Glomerular visceral epithelial cell (primary cell): ENCODE data around the gene MNAT1.
A peak's percentile ranks its signal among the peaks of the same experiment; 100 is the strongest.
"Not testable (repeated sequence)": the region's sequence is repeated elsewhere in the genome, so short reads cannot be mapped to it uniquely, and the experiment has no call there.

Experiments
- DNase-seq: peaks from one replicate; pipeline ENCODE4 v3.0.0-alpha.2; 2016; ENCODE audit errors: extremely low spot score

The MNAT1 gene

DNA sequence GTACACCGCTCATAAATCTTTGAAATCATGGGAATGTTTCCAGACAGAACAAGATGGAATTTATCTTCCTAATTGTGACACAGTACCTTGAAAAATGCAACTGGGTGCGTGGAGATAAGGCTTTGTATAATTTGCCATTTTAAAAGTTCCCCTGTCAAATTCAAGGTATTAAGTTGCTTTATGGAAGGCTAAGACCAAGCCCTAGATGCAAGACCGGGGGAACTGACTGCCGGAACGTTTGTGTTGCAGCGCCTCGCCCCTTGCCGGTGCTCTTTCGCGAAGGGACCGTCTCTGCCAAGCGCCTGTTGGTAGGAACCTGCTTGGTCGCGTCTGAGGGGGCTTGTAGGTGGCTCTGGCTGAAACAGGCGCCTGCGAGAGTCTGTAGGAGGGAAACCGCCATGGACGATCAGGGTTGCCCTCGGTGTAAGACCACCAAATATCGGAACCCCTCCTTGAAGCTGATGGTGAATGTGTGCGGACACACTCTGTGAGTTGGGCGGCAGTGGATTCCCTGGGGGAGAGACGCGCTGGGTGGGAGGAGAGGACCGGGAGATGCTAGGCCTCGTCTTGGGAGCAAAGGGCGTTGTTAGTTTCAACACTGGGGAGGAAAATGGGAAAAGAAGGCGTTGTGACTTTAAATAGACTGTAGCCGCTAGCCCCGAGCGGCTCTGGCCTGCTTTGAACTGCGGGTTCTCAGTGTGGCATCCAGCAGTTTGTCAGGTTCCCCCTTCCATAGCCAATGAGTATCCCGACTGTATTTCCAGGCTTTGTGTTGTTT lies at the start of gene MNAT1:
MNAT1 (plus strand) TSS at position 297 of the 778 bp plus-strand sequence; CDS start at position 399, 102 bp downstream.
- peak; percentile 84 for DNase-seq

DNA sequence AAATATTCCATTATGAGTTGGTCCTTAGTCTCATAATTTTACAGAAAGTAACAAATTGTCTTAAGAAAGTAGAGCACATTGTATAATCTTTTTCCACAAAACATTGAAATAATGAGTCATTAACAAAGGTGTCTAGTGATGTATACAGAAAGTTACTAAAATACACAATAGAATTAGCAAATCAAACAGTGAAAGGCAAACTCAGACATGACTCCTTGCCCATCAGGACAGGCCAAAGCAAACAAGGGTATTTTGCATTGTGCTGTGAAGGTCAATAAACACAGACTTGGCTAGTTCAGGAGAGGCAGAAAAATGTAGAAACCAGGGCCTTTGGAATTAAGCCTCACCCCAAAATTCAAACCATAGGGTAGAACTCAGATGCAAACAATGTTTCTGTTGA lies 47.7 kb upstream of the MNAT1 start:
- DNase-seq: no peak

DNA sequence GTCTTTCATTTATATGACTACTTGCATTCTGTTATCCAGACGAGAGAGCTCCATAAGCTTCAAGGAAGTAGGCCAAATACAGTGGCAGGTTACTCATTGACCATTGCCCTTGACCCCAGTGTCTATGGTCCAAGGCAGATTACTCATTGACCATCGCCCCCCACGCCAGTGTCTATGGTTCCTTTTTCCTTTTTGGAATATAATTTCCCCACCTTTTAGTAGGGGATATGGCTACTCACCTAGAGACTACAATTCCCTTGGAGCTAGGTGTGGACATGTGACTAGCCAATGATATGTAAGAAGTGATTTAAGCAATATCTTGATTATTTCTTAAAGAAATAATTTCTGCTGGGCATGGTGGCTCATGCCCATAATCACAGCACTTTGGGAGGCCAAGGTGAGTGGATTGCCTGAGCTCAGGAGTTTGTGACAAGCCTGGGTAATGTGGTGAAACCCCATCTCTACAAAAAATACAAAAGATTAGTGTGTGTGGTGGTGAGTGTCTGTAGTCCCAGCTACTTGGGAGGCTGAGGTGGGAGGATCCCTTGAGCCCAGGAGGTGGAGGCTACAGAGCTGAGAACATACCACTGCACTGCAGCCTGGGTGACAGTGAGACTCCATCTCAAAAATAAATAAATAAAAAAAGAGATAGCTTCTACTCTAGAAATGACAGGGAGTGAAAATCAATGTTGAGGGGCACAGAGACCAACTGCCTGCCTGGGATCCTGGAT lies 43.0 kb upstream of the MNAT1 start:
- no peak for DNase-seq

DNA sequence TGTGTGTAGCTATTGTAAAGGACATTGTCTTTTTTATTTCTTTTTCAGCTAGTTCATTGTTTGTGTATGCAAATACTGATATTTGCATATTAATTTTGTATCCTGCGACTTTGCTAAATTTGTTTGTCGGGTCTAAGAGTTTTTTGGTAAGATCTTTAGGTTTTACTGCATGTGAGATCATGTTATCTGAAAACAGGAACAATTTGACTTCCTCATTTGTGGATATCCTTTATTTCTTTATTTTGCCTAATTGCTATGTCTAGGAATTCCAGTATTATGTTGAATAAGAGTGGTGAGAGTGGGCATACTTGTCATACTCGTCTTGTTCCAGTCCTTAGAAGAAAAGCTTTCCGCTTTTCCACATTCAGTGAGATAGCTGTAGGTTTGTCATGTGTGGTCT lies 39.2 kb upstream of the MNAT1 start:
- DNase-seq: no peak

DNA sequence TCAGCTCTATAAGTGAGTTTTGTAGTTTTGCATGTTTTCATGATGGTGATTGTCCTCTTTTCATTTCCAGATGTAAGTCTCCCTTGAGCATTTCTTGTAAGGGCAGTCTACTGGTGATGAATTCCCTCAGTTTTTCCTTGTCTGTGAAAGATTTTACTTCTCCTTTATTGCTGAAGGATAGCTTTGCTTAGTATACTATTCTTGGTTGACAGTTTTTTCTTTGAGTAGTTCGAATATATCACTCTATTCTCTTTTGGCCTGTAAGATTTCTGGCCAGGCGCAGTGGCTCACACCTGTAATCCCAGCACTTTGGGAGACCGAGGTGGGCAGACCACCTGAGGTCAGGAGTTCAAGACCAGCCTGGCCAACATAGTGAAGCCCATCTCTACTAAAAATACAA lies 34.0 kb upstream of the MNAT1 start:
- DNase-seq: no peak

DNA sequence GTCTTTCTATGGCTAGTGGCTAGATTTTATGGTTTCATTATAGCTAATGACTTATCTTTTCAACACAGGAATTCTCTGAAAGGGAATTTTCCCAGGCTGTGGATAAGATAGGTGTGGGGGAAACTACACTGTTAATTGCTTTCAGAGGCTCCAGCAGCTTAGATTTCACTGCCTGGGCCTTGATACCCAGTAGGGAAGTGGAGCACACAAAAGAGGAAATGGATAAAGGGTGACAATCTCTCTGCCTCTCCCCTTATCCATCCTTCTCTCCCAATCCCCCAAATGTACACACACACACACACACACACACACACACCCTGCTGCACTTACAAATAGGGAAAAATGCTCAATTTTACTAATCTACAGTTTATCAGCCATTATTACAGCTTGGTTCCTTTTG lies 29.5 kb upstream of the MNAT1 start:
- DNase-seq: no peak

DNA sequence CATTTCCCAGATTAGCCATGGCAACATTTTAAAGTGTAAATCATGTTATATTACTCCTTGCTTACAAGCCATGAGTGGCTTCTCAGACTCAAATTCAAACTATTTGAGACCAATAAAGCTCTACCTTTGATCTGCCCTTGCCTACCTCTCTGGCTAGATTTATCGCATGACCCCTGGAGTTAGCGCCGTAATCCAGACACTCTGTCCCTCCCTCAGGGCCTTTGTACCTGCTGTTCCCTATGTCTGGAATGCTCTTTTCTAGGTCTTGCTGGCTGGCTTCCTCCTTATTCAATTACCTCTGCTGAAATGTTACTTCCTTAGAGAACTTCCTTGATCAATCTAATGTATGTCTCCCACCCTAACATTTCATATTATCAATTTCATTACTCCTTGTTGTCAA lies 26.7 kb upstream of the MNAT1 start:
- no peak for DNase-seq

DNA sequence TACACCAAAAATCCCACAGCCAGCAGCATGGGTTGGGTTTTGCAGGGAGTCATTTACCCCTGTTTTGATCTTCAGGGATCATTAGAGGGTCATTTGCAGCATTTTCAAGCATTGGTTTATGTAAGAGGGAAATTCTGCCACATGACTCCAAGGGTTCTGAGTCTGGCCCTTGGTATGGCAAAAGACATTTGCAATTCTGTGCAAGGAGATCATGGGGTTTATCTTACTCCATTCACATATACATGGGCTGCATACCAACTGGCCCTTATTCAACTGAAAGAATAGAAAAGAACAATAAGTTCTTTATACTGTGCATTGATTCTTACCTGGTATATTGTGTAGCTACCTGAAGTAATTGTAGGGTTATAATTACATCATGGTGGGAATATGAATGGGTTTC lies 24.1 kb upstream of the MNAT1 start:
- DNase-seq: no peak

DNA sequence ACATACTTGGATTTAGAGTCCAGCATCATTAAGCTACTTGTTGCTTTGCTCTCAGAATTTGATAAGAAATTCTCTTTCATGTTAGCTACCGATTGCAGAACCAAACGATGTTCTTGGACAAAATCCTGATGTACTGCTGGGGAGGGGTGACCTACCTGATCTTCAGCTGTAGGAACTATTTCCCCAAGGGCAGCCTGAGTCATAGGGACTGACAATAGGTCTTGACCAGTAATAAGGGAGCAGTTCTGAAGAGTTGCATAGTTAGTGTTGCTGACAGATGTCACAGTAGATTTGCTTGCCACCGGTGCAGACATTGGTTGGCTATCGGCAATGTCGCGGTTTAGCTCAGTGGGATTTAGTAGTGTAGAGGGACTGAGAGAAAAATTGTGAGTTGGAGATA lies 21.0 kb upstream of the MNAT1 start:
- DNase-seq: no peak

DNA sequence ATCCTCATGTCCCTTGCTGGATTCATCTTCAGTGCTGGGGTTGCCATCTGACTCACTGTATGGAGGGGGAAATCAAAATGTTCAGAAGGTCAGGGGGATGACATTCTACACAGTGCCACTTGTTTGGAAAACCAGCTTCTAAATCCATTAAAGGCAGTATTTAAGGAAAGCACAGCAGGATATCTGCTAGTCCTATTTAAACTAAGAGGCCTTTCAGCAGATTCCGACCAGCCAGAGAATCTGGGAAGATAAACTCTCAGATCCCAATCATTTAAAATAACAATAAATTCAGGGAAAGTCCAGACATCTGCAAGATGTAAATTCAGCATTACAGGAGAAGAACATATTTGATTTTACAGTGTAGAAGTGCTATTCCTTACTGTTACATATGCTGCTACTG lies 14.2 kb upstream of the MNAT1 start:
- no peak for DNase-seq

DNA sequence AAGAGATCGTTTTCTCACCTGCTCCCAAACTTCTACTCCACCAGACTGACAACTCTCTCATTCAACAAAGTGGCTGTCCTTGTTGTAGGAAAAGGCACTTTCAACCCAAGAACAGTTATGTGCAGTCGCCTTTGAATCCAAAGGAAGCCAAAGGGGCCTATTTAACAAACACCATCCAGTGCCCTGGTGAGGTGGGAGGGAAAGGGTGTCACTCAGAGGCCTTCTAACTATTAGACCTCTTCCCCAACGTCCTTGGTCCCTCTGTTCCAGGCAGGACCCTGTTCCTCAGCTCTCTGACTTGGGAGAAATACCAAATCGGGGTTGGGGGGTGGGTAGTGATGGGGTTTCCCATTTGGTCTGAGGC lies 13.6 kb upstream of the MNAT1 start:
- no peak for DNase-seq

DNA sequence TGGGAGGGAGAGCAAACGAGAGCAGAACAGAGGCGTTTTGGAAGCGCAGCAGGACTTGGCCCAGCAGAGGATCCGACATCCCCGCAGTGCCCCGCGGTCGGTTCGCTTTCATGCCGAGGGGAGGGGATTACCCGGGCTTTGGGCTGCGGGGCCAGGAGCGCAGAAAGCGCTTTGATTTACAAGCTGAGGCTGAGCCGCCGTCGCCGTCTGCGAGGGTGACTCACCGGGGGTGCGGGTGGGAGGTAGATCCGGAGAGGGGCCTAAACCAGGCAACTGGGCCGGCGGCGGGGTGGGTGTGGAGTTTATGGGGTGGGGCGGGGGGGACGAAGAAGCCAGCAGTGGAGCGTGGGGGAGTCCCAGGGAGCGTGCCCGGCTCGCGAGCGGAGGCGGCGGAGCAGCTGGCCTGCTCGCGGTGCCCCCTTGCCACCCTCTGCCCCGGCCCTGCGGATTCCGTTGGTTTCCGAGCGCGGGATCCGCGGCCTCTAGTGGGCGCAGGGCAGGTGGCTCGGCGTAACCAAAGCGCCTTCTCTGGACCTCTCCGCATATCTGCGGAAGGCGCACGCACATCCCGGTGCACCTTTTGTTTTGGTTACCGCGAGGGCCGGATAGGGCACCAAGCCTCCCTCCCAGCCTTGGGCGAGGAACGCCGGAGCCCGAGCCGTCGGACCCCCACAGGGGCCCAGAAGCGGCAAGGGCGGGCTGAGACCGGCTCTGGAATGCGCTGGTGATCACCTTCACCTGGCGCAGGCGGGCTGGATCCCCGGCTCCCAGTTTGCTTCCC lies 13.0 kb upstream of the MNAT1 start:
- DNase-seq: peak; percentile 62

DNA sequence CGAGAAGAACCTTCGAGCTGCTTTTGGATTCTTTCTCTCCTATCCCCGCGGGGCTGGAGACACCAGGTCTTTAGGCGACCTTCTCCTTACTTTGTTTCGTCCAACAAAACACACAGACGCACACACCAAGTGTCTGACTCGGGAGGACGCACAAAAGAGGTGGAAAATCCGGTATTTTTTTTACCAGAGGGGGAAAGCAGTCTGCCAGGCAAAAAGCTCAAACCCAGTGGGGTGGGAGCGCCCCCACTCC lies 12.5 kb upstream of the MNAT1 start:
- no peak for DNase-seq

DNA sequence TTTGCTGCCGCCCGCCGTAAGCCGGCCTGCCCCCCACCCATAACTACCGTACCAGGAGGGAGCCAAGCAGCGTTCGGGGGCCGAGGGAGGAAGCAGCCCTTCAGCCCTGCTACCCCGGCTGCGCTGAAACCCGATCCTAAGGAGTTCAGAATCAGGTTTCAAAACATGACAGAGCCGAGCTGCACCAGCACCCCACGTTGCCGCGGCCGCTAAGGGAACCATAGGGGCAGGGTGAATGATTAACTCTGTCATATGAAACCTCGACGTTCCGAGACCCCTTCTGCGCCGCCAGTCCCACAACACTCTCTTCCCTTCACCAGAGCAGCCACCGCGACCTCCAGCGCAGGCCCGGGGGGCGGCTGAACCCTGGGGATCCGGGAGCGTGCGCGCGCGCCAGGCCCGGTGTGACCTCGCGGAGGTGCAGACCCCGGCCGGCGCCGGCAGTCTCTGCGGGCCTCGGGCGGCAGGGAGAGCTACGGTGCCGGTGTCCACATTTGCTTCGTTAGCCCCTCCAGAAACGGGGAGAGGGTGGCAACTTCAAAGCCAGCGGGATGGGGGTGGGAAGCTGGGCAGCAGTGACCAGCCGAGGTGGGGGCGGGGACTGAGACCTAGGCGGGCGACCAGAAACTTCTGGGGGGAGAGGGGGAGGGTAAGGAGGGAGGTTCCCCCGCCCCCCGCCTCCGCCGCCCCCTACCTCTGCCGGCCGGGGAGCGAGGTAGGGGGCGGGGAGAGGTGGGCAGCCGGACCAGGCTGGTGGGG lies 12.0 kb upstream of the MNAT1 start:
- peak; percentile 76 for DNase-seq

DNA sequence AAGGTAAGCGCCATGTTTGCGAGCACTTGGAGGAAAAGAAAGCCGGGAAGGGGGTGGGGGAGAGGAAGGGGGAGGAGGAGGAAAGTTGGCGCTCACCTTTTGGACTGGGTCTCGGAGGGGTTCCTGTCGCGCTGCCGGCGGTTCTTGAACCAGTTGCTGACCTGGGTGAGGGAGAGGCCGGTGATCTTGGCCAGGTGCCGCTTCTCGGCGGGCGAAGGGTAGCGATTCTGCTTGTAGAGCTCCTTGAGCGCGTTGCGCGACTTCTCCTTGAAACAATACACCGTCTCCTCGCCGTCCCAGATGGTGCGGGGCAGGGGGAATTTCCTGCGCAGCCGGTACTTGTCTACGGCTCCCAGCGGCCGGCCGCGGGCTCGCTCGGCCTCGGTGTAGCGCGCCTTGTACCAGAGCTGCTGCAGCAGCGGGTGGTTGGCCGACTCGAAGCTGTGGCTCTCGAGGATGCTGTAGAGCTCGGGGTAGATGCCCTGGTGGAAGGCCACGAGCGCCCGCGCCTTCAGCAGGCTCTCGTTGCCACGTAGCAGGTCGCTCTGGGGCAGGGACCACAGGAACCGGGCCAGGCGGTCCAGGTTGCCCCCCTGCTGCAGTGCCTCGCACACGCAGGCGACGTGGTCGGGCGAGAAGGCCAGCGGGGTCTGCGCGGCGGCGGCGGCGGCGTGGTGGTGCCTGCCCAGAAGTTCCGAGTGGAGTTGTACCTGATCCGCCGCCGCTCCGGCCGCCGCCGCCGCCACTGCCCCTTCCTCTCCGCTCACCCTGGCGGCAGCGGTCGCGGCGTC lies 11.2 kb upstream of the MNAT1 start:
- peak; percentile 56 for DNase-seq

DNA sequence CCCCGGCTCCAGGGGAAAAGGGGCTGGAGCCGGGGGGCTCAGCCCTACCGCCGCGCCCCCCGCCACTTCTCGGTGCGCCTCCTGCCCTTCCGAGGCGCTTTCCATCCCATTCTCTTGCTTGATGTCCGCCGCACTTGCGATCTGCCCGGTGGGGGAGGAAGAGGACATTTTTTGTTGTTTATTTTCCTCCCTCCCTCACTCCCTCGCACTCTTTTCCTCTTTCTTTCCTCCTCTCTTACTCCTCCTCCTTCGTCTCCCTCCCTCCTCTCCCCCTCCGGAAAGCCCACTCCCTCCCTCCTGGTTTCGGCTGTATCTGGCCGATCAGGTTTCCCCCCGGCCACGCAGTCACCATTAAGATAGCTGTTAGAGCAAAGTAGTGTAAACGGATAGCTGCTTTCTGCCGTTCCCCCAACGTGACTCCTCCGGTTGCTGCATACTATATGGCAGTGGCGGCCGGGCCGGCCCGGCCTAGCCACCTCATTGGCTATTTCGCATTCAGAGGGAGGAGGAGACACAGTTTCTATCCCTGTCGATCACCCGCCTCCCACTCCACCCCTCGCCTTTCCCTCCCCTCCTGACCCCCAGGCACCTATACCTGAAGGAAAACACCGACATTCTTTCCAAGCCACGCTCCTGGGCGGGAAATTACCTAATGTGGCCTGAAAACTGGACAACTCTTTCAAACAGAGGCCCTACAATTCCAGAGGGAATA lies 10.5 kb upstream of the MNAT1 start, which contains the start of gene SIX4:
SIX4 (minus strand) TSS at position 445 of the 712 bp plus-strand sequence; CDS start at position 168, 277 bp downstream.
- DNase-seq: peak; percentile 88

DNA sequence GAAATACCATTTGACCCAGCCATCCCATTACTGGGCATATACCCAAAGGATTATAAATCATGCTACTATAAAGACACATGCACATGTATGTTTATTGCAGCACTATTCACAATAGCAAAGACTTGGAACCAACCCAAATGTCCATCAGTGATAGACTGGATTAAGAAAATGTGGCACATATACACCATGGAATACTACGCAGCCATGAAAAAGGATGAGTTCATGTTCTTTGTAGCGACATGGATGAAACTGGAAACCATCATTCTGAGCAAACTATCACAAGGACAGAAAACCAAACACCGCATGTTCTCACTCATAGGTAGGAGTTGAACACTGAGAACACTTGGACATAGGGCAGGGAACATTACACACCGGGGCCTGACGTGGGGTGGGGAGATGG lies 3.3 kb upstream of the MNAT1 start:
- DNase-seq: not testable (repeated sequence)

DNA sequence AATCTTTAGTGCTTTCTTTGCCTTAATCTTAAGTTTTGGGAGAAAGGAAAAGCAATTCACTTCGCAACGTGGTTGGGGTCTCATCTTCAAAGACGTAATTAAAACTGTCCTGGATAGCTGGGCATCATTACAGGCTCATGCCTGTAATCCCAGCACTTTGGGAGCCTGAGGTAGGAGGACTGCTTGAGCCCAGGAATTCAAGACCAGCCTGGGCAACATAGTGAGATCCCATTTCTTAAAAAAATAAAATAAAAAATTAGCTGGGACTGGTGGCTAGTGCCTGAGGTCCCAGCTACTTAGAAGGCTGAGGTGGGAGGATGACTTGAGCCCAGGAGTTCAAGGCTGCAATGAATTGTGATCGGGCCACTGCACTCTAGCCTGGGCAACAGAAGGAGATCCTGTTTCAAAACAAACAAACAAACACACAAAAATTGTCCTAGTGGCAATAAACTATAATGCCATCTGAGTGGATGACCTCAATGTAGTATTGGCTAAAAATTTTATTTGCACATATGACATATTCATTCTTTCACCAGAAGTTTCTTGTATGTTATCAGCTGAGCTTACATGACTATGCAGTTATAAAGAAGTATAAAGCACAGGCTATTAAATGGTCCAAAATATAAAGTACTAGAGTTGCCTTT lies 1.6 kb upstream of the MNAT1 start:
- no peak for DNase-seq

DNA sequence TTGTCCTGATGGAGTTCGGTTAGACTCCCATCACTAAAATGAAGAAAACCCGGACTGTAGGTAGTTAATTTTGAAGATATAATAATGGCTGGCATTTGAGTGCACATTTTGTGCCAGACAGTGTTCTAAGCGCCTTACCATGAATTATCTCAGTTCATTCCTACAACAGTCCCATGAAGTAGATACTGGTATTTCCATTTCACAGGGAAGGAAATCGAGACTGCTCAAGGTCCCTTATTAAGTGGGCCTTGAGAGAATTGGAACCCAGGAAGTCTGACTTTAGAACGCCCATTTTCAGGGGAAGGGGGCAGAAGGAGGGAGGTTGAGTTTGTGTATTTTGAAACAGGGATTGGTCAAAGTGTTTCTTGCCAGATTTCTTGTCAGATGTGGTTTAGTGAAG lies 855 bp downstream of the MNAT1 start:
- no peak for DNase-seq

DNA sequence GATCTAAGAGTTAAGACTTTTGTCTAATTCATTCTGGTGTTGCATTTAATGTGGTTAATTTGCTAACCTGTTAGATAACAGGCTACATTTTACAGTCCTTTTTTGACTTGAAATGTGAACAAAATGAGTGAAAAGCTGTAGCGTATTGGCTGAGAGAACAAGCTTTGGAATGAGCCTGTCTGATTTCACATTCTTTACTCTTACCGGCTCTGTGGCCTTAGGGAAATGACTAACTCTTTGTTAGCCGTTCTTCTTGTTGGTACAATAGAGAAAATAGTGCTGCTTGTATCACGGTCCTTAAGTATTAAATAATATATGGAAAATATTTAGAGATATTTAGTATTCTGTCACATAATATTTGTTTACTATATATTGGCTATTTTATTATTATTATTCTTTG lies 1.9 kb downstream of the MNAT1 start:
- peak; percentile 45 for DNase-seq
